HL-60 (cell line): Measurements from ENCODE around the gene PPY.

Source experiments
- GABPA ChIP-seq: IDR thresholded peaks from 2 replicates; pipeline ENCODE4 v1.6.1; 2012; ENCODE audit warnings: low read depth
- POLR2AphosphoS5 ChIP-seq: IDR thresholded peaks from 2 replicates; pipeline ENCODE4 v1.6.1; 2012; ENCODE audit warnings: low read depth
- TF ChIP-seq, protein P1 (sequence below): IDR thresholded peaks from one replicate; pipeline ENCODE4 v1.5.1; 2011; ENCODE audit warnings: low read length, control low read depth, inconsistent platforms; ENCODE audit not compliant: insufficient read depth

DNA sequence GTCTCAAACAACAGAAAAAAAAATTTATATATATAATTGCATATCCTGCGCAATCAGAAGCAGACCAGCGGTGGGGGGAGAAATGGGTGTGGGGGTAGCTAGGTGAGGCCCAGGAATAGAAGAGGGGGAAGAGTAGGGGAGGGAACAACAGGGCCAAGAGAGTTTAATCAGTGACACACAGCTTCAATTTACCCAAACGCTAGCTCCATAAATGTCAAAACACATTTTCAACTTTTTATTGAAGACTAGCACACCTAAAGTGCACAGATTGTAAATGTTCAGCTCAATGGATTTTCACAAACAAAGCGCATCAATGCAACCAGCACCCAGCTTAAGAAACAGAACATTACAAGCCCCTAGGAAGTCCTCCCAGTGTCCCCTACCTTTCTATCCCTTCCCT is 37.4 kb upstream of the PPY start:
- TF ChIP-seq, protein P1, sequence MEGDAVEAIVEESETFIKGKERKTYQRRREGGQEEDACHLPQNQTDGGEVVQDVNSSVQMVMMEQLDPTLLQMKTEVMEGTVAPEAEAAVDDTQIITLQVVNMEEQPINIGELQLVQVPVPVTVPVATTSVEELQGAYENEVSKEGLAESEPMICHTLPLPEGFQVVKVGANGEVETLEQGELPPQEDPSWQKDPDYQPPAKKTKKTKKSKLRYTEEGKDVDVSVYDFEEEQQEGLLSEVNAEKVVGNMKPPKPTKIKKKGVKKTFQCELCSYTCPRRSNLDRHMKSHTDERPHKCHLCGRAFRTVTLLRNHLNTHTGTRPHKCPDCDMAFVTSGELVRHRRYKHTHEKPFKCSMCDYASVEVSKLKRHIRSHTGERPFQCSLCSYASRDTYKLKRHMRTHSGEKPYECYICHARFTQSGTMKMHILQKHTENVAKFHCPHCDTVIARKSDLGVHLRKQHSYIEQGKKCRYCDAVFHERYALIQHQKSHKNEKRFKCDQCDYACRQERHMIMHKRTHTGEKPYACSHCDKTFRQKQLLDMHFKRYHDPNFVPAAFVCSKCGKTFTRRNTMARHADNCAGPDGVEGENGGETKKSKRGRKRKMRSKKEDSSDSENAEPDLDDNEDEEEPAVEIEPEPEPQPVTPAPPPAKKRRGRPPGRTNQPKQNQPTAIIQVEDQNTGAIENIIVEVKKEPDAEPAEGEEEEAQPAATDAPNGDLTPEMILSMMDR = no peak
- TF ChIP-seq GABPA (no peak), POLR2AphosphoS5 (no peak)
